Cardiac fibroblast (primary cell): Measurements from ENCODE around the gene NELFB.

Experiments used
- DNase-seq, 2 donors: peaks; one replicate each; pipeline versions ENCODE4 v3.0.0 to v3.0.0-alpha.2; 2010; ENCODE audit warnings: low read depth in 2 of 2
- H3K4me3 ChIP-seq, 2 donors: replicated peaks in 1 of 2; 1 replicate in 1 of 2; 2 replicates in 1 of 2; pipeline ENCODE4 v1.5.1; 2011; ENCODE audit warnings: low read depth in 2 of 2, low read length in 2 of 2, mild to moderate bottlenecking in 2 of 2, moderate library complexity in 1 of 2
- TF ChIP-seq, protein P1 (sequence below): IDR thresholded peaks from one replicate; pipeline ENCODE4 v1.5.1; 2011; ENCODE audit warnings: low read depth, mild to moderate bottlenecking, low read length, inconsistent platforms

Gene NELFB

DNA sequence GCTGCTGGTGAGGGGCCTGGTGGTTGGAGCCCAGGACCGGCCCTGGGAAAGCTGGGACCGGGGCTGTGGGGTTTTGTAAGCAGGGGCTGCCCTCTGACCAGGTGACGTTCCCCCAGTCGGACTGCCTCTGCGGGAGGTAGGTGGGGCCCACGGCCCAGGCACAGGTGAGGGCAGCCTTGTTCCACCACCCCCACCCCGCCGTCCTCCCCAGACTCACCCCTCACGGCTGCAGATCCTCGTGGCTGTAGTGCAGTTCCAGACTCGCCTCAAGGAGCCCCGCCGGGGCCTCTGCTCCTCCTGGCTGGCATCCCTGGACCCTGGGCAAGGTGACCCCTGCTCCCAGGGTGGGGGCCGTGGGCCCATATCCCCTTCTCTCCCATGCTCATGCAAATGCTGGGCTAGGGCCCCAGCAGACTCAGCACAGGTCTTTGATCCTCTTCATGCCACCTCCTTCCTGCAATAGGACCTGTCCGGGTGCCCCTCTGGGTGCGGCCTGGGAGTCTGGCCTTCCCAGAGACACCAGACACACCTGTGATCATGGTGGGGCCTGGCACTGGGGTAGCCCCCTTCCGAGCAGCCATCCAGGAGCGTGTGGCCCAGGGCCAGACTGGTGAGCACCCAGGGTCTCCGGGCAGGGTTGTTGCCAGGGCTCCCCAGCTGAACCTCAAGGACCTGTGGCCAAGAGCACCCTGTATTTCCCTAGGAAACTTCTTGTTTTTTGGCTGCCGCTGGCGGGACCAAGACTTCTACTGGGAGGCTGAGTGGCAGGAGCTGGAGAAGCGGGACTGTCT, 39.7 kb upstream of the NELFB start:
- no peak for DNase-seq
- no peak overlapping the region for H3K4me3 ChIP-seq
- TF ChIP-seq, protein P1, sequence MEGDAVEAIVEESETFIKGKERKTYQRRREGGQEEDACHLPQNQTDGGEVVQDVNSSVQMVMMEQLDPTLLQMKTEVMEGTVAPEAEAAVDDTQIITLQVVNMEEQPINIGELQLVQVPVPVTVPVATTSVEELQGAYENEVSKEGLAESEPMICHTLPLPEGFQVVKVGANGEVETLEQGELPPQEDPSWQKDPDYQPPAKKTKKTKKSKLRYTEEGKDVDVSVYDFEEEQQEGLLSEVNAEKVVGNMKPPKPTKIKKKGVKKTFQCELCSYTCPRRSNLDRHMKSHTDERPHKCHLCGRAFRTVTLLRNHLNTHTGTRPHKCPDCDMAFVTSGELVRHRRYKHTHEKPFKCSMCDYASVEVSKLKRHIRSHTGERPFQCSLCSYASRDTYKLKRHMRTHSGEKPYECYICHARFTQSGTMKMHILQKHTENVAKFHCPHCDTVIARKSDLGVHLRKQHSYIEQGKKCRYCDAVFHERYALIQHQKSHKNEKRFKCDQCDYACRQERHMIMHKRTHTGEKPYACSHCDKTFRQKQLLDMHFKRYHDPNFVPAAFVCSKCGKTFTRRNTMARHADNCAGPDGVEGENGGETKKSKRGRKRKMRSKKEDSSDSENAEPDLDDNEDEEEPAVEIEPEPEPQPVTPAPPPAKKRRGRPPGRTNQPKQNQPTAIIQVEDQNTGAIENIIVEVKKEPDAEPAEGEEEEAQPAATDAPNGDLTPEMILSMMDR, result no peak

DNA sequence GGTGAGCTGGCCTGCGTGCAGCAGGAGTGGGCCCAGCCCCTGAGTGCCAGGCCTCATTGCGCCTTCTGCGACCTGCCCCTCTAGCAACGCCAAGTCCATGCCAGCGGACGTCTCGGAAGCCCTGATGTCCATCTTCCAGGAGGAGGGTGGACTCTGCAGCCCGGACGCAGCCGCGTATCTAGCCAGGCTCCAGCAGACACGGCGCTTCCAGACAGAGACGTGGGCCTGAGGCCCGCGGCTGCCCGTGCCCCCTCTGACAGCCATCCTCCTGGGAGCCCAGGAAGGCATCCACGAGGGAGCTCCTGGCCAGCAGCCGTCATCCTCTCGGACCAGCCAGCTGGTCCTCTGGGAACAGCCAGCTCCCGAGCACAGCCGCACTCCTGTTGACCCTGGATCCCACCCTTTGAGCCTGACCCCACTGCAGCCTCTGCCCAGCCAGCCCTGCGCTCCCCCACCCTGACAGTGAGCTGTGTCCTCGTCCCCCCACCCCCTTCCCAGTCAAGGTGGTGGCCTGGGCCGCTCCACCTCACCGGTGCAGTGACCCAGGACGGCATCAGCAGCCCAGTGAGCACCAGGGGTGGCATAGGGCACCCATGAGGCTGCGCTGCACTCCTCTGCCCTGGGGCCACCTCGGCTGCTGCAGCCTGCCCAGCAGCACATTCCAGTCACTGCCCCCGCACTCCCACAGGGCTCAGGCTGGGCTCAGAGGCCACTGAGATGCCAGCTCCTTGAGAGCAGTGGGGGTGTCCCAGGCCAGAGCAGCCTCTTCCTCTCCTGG, 38.8 kb upstream of the NELFB start:
- no peak overlapping the region for H3K4me3 ChIP-seq
- no peak for DNase-seq
- TF ChIP-seq, protein P1, result no peak

DNA sequence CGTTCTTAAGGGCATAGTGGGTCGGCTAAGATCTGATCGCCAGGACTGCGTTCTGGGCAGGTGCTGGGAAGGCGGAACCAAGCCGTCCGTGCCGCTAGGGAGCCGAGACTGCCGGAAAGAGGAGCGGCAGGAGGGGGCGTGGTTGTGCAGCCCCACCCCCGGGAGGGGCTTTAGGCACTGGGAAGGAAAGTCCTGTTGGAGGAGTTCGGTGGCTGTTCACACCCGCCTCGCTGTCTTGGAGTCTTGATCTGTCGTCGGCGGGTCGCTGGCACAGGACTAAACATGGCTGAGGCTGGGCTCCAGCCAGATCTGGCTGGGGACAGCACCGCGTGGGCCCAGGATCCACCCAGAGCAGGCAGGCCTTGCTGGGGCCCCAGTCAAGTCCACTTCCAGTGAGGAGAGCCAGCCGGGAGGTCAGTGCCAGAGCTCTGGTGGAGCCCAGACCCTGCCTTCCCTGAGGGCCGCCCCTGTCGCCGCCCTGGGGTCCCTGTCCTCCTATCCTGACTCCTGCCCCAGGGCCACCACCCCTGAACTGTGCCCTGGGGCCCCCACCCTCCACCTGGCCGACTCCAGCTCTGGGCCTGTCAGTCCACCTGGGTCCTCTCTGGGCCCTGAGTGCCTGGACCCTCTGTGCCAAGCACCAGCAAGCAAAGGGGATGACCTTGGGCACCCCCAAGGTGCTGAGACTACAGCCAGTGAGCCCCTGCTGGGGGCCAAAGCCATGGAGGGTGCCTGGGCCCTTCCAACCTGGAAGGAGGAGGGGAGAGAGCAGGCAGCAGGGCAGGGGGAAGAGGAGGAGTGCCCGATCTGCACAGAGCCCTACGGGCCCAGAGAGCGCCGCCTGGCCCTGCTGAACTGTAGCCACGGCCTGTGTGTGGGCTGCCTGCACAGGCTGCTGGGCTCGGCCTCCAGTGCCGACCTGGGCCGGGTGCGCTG, 37.6 kb upstream of the NELFB start:
- DNase-seq, result peak in 1 of 2 donors; percentile 28
- peak overlapping the region in 1 of 2 donors; percentile 19 for H3K4me3 ChIP-seq
- TF ChIP-seq, protein P1, result no peak

DNA sequence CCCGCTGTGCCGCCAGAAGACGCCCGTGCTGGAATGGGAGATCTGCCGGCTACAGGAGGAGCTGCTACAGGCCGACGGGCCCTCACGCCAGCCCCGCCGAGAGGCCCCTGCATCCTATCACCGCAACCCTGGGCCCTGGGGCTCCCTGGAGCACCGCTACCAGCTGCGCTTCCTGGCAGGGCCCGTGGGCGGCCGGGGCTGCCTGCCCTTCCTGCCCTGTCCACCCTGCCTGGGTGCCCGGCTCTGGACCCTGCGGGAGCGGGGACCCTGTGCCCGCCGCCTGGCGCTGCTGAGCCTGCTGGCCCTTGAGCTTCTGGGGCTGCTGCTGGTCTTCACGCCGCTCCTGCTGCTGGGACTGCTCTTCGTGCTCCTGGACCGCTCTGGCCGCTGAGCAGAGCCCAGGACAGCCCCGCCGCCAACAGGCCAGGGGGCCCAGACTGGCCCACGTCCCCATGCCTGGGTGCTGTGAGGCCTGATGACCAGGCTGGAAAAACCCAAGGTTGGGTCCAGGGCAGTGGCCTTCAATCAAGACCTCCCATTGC, 36.8 kb upstream of the NELFB start:
- DNase-seq, result no peak
- TF ChIP-seq, protein P1, result no peak
- H3K4me3 ChIP-seq, result no peak overlapping the region

DNA sequence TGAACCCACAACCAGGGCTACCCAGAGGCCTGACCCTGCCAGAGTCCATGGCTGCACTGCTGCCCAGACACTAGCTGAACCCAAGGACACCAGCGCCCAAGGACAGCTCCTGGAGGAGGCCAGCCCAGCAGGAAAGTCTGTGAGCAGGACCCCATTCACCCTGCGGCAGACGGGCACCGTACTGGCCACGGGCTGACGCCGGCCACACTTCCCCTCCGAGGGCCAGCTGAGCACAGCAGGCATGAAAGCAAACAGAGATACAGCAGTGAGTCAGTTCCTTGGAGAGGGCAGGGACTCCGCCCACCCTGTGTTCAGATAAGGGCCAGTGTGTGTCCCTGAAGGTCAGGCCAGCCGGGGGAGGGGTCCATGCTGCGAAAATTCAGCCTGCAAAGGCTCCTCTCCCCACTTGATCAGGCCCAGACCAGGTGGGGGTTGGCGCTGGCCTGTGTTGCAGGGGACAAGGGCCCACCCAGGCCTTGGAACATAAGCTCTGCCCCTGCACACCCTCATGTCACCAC, 36.3 kb upstream of the NELFB start:
- TF ChIP-seq, protein P1, result no peak
- H3K4me3 ChIP-seq, result no peak overlapping the region
- DNase-seq, result peak; percentile 52 to 65

DNA sequence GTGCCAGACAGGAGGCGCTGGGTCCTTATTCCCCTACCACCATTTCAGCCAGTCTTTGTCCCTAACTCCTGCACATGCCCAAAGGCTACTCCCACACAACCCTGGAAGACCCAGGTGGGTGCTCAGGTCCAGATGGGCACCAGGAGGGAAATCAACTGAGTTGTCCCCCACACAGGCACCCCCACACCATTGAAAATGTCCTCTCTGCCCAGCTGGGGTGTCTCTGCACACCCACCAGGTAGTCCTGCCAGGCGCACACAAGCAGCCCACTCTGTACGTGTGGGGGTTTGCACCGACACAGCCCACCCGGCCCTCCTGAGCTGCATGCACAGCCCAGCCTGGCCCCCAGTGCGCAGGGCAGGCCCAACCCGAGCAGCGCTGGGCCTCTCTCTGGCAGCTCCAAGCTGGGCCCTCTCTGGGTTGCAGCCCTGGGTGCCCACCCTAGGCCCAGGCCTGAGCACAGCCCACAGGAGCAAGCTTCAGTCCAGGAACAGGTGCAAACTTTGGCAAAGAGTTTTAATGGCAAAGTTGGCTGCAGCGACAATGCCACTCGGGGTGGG, 35.3 kb upstream of the NELFB start:
- no peak for DNase-seq
- TF ChIP-seq, protein P1, result no peak
- no peak overlapping the region for H3K4me3 ChIP-seq
